ENCODE measurements around the gene PLA2G3. TPM values are rescaled to one million over a fixed set of nuclear protein-coding genes. Genes with fewer than 3 reads are reported as not detected.

Gene PLA2G3
- total RNA-seq, 1 experiment from 2014 or later: 8.2 TPM

DNA sequence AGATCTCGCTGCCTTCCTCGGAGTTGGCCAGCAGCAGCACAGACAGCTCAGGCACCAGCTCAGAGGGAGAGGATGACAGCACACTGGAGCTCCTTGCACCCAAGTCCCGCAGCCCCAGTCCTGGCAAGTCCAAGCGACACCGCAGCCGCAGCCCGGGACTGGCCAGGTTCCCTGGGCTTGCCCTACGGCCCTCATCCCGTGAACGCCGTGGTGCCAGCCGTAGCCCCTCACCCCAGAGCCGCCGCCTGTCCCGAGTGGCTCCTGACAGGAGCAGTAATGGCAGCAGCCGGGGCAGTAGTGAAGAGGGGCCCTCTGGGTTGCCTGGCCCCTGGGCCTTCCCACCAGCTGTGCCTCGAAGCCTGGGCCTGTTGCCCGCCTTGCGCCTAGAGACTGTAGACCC, 6.4 kb downstream of the PLA2G3 start:
- Mint-ChIP-seq H3K4me1 (peaks cover under 1 to 5% of the 10 kb centered on the region in 2 experiments), H3K27ac (no peak overlapping the region; a peak in 1 of 7 replicates), H3K4me3 (no peak overlapping the region), H3K27me3 (ENCODE audit: low read depth) (no peaks in the 10 kb centered on the region), H3K36me3 (ENCODE audit: insufficient read depth in 1 of 3, low read depth in 3 of 3) (peaks cover 26 to 29% (median 28%) of the 10 kb centered on the region in 3 experiments; a peak in 6 of 7 replicates), H3K9me3 (no peaks in the 10 kb centered on the region)
- Histone ChIP-seq H3K23me2 (ENCODE audit: insufficient read length, low read depth, low read length, poor library complexity, severe bottlenecking) (no peaks in the 10 kb centered on the region), H4K91ac (ENCODE audit: insufficient read length, low read depth, low read length) (no peak overlapping the region), H2BK120ac (ENCODE audit: low read depth, low read length, poor library complexity, severe bottlenecking) (no peak overlapping the region), H2BK5ac (ENCODE audit: insufficient read length, low read length) (no peak overlapping the region), H2BK12ac (ENCODE audit: insufficient read length, low read depth, low read length) (no peak overlapping the region), H3K4ac (ENCODE audit: low read depth, low read length) (no peak overlapping the region), H2BK15ac (ENCODE audit: low read depth, low read length) (no peak overlapping the region), H4K20me1 (ENCODE audit: control insufficient read depth, insufficient read depth, insufficient read length) (no peaks in the 10 kb centered on the region), H3K23ac (ENCODE audit: insufficient read length, low read depth, low read length) (no peak overlapping the region), H3K14ac (ENCODE audit: insufficient read depth, low read length) (no peak overlapping the region), H3K56ac (ENCODE audit: insufficient read length, low read depth, low read length) (no peak overlapping the region), H2BK20ac (ENCODE audit: low read depth, low read length, poor library complexity, severe bottlenecking) (no peak overlapping the region), H3K79me1 (ENCODE audit: insufficient read depth, low read depth, low read length, poor library complexity, severe bottlenecking) (peaks cover 9% of the 10 kb centered on the region), H3K9ac (ENCODE audit: extremely low read depth, insufficient read length, low read length) (no peak overlapping the region), H4K8ac (replicated peaks; ENCODE audit: insufficient read length, low read depth, low read length) (no peak overlapping the region), H3K18ac (ENCODE audit: insufficient read length, low read depth, low read length) (no peak overlapping the region), H3T11ph (ENCODE audit: low read length) (no peak overlapping the region), H3K79me2 (ENCODE audit: insufficient read depth, low read length) (no peaks in the 10 kb centered on the region; the same call in 1 of the 2 replicates), H2AK5ac (ENCODE audit: insufficient read length, low read length) (no peak overlapping the region), H2AFZ (ENCODE audit: low read length) (no peak overlapping the region), H3K27ac (ENCODE audit: insufficient read length, low read depth, low read length) (no peak overlapping the region), H3K4me2 (ENCODE audit: insufficient read depth, insufficient read length, low read length) (no peak overlapping the region), H3K27me3 (ENCODE audit: insufficient read depth, low read length) (no peaks in the 10 kb centered on the region), H3K9me3 (ENCODE audit: control insufficient read depth, low read depth, low read length) (no peaks in the 10 kb centered on the region), H4K5ac (ENCODE audit: insufficient read length, low read depth, low read length) (no peak overlapping the region), H3K4me1 (ENCODE audit: insufficient read depth, low read length) (peaks cover under 1% of the 10 kb centered on the region; the same call in 1 of the 2 replicates)
- DNase-seq: no peak
- TF ChIP-seq, protein P1, sequence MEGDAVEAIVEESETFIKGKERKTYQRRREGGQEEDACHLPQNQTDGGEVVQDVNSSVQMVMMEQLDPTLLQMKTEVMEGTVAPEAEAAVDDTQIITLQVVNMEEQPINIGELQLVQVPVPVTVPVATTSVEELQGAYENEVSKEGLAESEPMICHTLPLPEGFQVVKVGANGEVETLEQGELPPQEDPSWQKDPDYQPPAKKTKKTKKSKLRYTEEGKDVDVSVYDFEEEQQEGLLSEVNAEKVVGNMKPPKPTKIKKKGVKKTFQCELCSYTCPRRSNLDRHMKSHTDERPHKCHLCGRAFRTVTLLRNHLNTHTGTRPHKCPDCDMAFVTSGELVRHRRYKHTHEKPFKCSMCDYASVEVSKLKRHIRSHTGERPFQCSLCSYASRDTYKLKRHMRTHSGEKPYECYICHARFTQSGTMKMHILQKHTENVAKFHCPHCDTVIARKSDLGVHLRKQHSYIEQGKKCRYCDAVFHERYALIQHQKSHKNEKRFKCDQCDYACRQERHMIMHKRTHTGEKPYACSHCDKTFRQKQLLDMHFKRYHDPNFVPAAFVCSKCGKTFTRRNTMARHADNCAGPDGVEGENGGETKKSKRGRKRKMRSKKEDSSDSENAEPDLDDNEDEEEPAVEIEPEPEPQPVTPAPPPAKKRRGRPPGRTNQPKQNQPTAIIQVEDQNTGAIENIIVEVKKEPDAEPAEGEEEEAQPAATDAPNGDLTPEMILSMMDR (conservative IDR thresholded peaks at IDR 0.05): no peak
- no CpG with 5 or more reads among the region's 19 CpGs for WGBS (ENCODE audit: extremely low coverage, insufficient read length, low lambda C conversion rate)
